Measurements from ENCODE around the gene CCNG2. TPM values are rescaled to one million over a fixed set of nuclear protein-coding genes. Genes with fewer than 3 reads are reported as not detected.

Gene CCNG2
- total and polyA plus RNA-seq, 8 donors = 4.7 to 30.2 (median 9.6) TPM

DNA sequence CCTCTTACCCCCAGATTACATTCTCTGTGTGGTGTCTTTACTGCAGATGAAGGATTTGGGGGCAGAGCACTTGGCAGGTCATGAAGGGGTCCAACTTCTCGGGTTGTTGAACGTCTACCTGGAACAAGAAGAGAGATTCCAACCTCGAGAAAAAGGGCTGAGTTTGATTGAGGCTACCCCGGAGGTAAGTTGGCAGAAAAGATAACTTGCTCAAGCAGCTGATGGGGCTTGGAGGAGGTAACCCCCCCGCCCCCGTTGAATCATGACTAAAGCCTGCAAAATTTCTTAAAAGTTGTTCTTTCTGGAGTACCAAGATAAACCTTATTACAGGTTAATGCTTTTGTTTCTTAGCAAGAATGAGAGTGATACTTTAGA lies 1.5 kb downstream of the CCNG2 start:
- no peaks in the 10 kb centered on the region for H3K27me3 ChIP-seq
- no peaks in the 10 kb centered on the region for H3K9me3 ChIP-seq
- peaks cover 0 to 27% (median 5%) of the 10 kb centered on the region in 3 donors for H3K36me3 ChIP-seq
- FAIRE-seq (no peak), DNase-seq (no peak), ATAC-seq (no peak)
- H3K4me3 ChIP-seq = peak overlapping the region; percentile 90 to 98 (median 94)
- TF ChIP-seq CTCF (IDR thresholded peaks at IDR 0.05) = no peak
- 6 to 7% methylated on average over 6 of the region's 6 CpGs for WGBS, 2 donors
- intact Hi-C loops (cut with DNase I) = no loop called here
- peak overlapping the region; percentile 51 to 96 (median 85) for H3K27ac ChIP-seq
- peaks cover 0 to 14% (median 14%) of the 10 kb centered on the region in 3 donors for H3K4me1 ChIP-seq

DNA sequence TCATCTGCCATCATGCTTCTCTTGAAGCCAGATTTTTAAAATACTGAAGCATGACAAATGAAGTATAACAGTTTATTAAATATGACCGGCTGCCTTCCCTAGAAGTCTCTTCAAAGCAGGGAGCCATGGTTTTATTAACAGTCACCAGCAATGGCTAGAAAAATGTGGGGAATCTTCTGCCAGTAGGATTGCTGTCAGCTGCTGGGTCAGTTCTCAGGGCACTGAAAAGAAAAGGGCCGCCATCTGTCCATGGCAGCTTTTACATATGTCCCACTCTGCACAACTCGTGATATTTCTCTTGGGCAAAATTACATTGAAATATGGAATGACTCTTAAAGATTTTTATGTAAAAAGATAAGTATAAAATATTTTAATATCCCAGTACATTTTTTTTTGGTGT lies 2.8 kb downstream of the CCNG2 start:
- no peak for TF ChIP-seq CTCF (IDR thresholded peaks at IDR 0.05)
- H3K27ac ChIP-seq = no peak overlapping the region
- H3K36me3 ChIP-seq = peaks cover 0 to 39% (median 13%) of the 10 kb centered on the region in 3 donors
- H3K4me3 ChIP-seq = no peak overlapping the region
- H3K27me3 ChIP-seq = no peaks in the 10 kb centered on the region
- intact Hi-C loops (cut with DNase I) = no loop called here
- H3K9me3 ChIP-seq = no peaks in the 10 kb centered on the region
- WGBS, 2 donors = 86 to 88% methylated on average over 3 of the region's 3 CpGs
- DNase-seq (no peak), FAIRE-seq (no peak), ATAC-seq (no peak)
- H3K4me1 ChIP-seq = peaks cover 0 to 17% (median 14%) of the 10 kb centered on the region in 3 donors

DNA sequence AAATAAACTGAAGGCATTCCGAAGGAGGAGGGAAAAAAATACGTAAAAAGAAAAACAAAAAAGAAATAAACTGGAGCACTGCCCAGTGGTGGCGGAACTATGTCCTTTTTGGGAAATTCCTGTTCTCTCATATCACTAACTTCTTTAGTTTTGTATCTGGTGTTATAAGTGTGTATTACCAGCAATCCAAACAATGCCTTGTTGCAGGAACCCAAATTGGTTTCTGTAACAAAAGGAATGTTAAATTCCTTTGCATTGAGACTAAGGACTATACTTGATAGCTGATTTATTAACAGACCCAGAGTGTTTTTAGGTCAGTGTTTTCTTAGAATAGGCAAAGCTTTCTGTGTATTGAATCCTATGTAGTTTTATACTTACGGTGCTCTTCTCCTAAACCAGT lies 6.6 kb downstream of the CCNG2 start:
- H3K27me3 ChIP-seq = no peaks in the 10 kb centered on the region
- H3K27ac ChIP-seq = no peak overlapping the region
- DNase-seq (no peak), ATAC-seq (no peak), FAIRE-seq (no peak)
- no peaks in the 10 kb centered on the region for H3K9me3 ChIP-seq
- H3K4me1 ChIP-seq = peaks cover 0 to 12% (median 10%) of the 10 kb centered on the region in 3 donors
- intact Hi-C loops (cut with DNase I) = no loop called here
- no peak overlapping the region for H3K4me3 ChIP-seq
- H3K36me3 ChIP-seq = peaks cover 0 to 50% (median 13%) of the 10 kb centered on the region in 3 donors
- TF ChIP-seq CTCF (IDR thresholded peaks at IDR 0.05) = no peak
- WGBS, 2 donors = 71 to 75% methylated on average over 4 of the region's 4 CpGs

GRCh38 chr4:77167173-77167572 lies 10.2 kb downstream of the CCNG2 start:
- Histone ChIP-seq H3K4me1 (peaks cover 0 to 10% (median 0%) of the 10 kb centered on the region in 3 donors), H3K36me3 (peaks cover 0 to 32% (median 8%) of the 10 kb centered on the region in 3 donors), H3K9me3 (no peaks in the 10 kb centered on the region), H3K27me3 (no peaks in the 10 kb centered on the region), H3K4me3 (no peak overlapping the region), H3K27ac (no peak overlapping the region)
- ATAC-seq (no peak), FAIRE-seq (no peak), DNase-seq (no peak)
- no peak for TF ChIP-seq CTCF (IDR thresholded peaks at IDR 0.05)
- 14 to 17% methylated on average over 1 of the region's 1 CpG for WGBS, 2 donors
- intact Hi-C loops (cut with DNase I) = no loop called here

DNA sequence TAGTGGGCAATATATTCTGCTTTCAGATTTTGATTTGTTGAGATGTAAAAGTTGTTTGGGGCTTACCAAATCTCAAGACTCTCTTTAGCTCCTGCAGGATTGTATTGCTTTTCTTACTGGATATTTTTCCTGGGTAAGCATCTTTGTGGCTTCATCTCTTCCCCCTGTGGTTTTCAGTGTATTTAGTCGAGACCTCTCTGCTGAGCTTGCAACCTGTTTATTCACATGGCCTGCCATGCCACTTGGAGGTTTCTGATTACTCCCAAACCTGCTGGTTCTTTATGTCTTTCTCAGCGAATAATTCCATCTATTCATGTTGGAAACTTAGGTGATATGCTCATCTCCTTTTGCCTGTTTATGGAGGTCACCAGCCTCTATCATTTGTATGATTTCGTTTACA lies 10.9 kb downstream of the CCNG2 start:
- intact Hi-C loops (cut with DNase I) = no loop called here
- ATAC-seq = no peak
- no peaks in the 10 kb centered on the region for H3K9me3 ChIP-seq
- 87 to 93% methylated on average over 3 of the region's 3 CpGs for WGBS, 2 donors
- no peak overlapping the region for H3K27ac ChIP-seq
- no peak for TF ChIP-seq CTCF (IDR thresholded peaks at IDR 0.05)
- H3K4me1 ChIP-seq = peaks cover 0 to 10% (median 0%) of the 10 kb centered on the region in 3 donors
- DNase-seq = no peak
- H3K36me3 ChIP-seq = peaks cover 0 to 29% (median 8%) of the 10 kb centered on the region in 3 donors
- H3K4me3 ChIP-seq = no peak overlapping the region
- no peak for FAIRE-seq
- H3K27me3 ChIP-seq = no peaks in the 10 kb centered on the region

All from pancreas (tissue), 10 donors.